Stimulated activated CD8-positive, alpha-beta memory T cell treated with anti-CD3 and anti-CD28 coated beads, Interleukin-2, amount 100 ng/mL, for 1 hour (primary cell): ENCODE results near the gene RPAIN.

ENCODE experiments used
- DNase-seq, 2 donors: peaks; one replicate each; pipeline ENCODE4 v3.0.0-alpha.2; 2020; ENCODE audit warnings: low read depth in 2 of 2

The RPAIN gene, protein sequence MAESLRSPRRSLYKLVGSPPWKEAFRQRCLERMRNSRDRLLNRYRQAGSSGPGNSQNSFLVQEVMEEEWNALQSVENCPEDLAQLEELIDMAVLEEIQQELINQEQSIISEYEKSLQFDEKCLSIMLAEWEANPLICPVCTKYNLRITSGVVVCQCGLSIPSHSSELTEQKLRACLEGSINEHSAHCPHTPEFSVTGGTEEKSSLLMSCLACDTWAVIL

DNA sequence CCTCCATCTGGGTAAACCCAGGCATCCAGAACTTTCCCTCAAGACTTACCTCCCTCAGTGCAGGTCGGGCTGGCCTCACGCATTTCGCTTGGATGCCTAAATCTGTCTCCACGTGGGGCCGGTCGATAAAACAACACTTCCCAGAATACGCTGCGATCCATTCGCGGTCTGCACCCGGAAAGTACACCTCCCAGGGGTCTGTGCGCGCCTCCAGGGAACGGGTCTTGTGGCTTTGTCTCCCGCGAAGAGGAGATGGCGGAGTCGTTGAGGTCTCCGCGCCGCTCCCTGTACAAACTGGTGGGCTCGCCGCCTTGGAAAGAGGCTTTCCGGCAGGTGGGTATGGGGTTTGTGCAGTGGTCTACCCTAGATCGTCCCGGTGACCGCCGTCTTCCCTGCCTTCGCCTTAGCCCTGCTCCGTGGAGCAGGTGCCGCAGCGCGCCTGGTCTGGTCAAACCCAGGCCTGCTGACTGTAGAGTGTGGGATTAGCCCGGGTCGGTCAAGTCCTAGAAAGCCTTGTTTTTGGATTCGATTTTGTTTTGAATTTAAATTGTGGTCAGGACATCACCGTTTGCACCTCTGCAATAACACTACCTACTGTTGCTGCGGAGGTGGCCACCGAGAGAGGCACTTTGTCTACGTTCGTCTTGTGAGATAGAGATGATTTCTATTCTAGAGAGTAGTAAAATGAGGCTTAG, at the start of gene RPAIN:
RPAIN (plus strand) TSS at position 224 of the 695 bp plus-strand sequence; CDS start at position 253, 29 bp downstream.
- peak; percentile 69 to 72 for DNase-seq

DNA sequence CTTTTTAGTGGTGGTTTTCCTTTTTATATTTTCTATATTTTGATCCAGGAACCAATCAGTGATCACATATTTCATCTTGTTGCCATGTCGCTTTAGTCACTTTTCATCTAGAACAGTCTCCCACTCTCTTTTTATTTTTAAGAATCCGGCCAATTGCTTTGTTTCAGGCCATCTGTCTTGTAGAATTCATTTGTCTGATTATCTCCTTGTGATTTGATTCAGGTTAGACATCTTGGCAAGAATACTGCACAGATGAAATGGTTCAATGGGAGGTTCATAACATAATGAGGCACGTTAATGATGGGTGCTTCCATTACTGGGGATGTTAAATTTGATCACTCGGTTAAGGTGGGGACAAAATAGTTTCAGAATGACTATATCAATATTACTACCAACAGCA, 49.6 kb upstream of the RPAIN start:
- no peak for DNase-seq

DNA sequence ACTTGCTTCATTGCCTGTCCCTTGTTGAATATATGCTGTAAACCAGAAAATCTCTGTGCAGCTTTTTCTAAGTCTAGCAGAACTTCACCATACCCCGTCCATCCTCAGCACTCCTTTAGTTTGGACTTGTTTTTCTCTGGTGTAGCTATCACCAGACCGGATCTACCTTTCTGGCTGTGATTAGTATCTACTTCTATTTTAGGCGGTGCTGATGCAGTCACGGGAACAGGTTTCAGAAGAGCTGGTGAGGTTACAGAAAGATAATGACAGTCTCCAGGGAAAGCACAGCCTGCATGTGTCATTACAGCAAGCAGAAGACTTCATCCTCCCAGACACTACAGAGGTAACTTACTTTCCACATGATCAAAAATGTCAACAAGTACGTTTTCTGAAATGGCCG, 46.9 kb upstream of the RPAIN start:
- DNase-seq = no peak

- no peak for DNase-seq
Observed at GRCh38 chr17:5378566-5379207, 41.3 kb upstream of the RPAIN start.

- no peak for DNase-seq
Observed at GRCh38 chr17:5379351-5380107, 40.5 kb upstream of the RPAIN start.

DNA sequence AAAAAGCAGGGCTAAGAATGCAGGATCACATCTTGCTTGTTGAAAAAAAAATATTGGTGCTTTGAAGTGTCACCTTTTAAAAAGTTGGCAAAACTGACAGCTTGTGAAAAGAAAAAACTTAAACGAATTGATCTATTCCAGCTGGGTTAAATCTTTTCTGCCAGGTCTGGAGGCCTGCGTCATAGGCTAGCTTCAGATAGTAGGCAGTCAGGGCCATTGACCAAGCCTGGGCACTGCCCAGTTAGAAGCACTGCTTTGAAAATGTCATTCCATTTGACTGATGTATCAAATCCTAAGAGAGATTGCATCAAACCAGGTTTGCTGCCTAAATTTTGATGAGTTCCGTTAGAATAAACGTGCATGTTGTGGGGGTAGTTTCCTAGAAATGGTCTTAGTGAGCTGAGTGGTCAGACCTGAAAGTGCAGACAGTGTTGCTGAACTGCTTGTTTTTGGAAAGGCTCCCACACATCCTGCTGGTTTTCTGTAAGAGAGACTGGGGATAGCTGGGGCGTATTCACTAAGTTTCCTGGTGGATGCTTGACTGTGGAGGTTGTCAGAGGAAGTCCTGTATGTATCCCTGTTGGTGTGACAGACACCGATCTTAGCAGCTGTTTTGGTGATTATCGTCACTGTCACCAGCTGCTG, 39.4 kb upstream of the RPAIN start:
- no peak for DNase-seq

- DNase-seq = no peak
Observed at GRCh38 chr17:5381542-5381941, 38.4 kb upstream of the RPAIN start.

DNA sequence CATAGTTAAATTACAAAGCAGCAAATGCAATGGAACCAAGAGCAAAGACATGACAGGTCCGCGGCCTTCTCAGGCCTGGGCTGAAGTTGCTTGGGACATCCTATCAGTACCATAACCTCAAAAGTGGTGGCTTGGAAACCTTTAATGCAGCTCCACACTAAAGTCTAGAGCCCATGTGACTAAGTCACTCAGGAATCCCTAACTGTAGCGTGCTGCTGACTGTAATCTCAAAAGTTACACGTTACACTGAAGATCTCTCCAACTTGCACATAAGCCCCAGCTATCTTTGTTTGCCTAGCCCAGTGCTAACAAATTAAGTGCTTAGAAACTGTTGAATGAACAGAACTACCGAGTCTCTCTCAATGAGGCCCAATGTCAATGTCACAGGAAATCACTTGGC, 28.3 kb upstream of the RPAIN start:
- DNase-seq = no peak

- DNase-seq = no peak
Observed at GRCh38 chr17:5396612-5397011, 23.4 kb upstream of the RPAIN start.

GRCh38 chr17:5399767-5400166, 20.2 kb upstream of the RPAIN start:
- no peak for DNase-seq

GRCh38 chr17:5405400-5405799, 14.6 kb upstream of the RPAIN start:
- DNase-seq = no peak

DNA sequence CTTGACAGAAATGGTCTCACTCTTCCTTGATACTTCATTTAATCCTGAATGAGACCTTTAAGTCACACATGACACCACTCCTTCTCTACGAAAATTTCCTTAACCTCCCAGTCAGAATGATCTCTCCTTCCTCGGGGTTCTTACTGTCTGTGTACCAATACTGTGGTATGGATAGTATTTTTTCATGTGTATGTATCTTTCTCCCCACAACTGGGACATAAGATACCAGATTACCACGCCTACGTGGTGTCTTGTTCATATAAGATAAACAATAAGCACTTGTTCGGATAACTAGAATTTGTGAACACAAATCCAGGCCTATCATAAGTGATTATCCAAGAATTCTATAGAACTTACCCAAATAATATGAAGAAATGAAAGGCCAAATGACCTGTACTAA, 11.8 kb upstream of the RPAIN start:
- DNase-seq = no peak

DNA sequence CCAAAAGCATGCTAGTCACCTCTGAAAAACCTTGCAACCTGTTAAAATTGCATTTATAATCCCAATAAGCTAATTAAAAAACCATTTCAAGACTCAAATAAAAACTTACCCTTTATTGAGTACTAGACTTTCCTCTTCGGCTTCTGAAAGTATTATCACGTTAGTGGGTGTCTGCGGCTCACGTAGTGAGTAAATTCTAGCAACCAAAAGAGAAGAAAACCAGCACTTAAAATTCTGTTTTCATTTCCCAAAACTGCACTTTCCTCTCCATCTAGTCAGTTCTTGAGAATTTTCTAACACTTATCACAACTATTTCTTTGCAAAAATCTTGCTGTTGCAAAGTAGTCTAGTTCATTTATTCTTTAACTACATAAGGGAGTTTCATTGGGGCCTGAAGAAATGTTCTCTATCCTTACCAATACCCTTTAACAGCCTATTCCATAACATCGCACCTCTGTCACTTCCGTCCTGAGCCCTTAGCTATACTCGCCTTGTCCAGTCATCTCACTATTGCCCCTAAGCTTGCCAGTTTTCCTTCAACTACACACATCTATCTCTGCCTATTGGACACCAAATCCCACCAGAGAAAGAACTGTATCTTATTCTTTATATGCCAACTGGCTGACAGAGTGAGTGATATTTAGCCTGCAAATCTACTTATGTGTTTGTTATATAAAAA, 9.2 kb upstream of the RPAIN start:
- DNase-seq = no peak

DNA sequence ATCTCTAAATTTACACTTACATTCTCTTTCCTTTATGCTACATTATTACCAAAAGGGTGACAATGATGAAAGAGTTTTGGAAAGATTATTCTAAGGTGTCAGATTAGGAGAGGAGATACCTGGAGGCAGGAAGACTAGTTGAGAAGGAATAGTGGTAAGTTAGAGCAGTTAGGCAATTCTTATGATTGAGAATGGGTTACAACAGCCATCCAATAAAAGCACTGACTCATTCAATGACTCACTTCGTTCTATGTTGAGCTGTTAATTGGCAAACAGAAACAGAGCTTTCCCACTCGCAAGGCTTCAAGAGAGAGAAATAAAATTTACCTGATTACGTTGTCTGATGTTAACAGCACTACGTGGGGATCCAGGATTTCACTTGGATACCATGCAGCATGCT, 6.3 kb upstream of the RPAIN start:
- DNase-seq = no peak

DNA sequence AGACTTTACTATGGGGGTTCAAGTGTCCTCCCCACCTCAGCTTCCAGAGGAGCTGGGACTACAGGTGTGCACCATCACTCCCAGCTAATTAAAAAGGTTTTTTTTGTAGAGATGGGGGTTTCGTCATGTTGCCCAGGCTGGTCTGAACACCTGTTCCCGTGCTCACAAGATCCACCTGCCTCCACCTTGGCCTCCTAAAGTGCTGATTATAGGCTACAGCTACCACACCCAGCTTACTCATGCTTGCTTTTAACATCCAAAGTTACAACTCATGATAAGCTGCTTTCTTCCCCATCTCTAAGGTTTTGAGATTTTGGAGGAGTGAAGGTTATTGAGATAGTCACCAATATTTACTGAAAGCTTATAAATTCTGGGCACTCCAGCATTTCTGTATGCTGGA, 3.1 kb upstream of the RPAIN start:
- DNase-seq = no peak

DNA sequence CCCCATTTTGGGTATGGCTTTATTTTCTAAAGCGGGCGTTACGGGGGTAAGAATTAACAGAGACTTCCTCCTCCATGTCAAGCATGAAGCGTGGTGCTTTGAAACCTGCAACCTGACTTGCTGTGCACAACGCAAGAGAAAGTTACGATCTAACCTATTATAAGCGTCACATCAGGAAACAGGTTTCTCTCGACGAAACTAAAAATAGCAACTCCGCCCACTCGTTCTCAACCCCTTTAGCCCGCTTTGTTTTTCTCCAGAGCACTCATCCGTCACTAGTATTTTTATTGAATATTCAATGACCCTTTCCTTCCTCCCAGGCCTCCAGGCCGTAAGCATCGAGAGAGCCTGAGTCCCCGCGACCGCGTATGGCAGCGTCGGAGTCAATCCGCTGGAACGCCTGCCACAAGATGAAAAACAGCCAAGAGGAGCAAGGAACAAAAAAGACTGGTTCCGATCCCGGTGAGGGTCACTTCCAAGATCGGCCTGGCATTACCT, 1.1 kb upstream of the RPAIN start:
- peak; percentile 12 to 33 for DNase-seq

GRCh38 chr17:5419356-5419958, 525 bp upstream of the RPAIN start, which contains the start of gene NUP88:
Gene NUP88 (minus strand): TSS chr17:5419662. CDS start chr17:5419650, 12 bp downstream.
- peak; percentile 89 to 92 for DNase-seq

DNA sequence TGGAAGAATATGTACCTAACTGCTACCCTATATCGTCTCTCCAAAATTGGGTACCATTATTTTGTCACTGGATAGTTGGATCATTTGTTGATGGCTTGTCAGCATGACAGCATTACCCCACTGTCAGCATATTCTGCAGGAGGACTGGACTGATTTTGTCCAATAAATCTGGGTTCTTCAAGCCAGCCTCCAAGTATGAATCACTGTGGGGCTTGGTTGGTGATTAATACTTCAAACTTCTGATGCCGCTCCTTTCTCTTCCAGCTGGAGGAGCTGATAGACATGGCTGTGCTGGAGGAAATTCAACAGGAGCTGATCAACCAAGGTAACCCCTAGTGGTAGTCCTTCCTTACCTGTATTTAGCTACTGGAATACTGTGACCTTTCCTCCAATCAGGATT, 2.5 kb downstream of the RPAIN start:
- no peak for DNase-seq

DNA sequence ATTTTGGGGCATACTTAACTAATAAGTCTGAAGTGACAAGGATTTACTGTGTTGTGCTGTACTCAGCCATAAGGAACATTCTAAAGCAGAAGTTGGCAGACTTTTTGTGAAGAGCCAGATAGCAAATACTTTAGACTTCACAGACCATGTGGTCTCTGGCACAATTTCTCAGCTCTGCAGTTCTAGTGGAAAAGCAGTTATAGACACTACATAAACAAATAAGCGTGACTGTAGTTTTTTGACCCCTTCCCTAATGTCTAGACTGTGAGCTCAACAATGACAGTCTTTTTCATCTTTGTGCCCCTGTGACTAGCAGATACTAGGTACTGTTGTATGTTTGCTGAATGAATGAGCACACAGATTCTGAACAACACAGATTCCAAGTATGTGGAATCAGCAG, 4.9 kb downstream of the RPAIN start:
- no peak for DNase-seq

DNA sequence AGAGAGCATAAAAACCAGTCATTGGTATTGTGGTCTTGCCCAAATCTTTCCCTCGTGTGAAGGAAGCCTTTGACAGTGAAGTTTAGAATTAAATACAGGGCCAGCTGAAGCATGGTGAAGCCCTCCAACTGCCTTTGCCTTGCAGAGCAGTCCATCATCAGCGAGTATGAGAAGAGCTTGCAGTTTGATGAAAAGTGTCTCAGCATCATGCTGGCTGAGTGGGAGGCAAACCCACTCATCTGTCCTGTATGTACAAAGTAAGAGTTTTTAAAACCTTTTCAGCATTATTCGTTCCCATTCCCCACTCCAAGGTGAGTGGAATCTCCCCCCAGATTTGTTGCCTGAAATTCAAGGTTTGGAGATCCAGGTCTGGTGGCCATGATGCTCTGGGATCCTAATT, 5.8 kb downstream of the RPAIN start:
- DNase-seq = no peak
